NCI-H2081 treated with DMSO at 0.1 percent for 48 hours (cell line): Measurements from ENCODE around the gene EXOSC2.
"Not testable (repeated sequence)": the region's sequence is repeated elsewhere in the genome, so short reads cannot be mapped to it uniquely, and the experiment has no call there.

Experiments used
- DNase-seq: peaks from one replicate; lab custom pipeline; 2025; lab: John Stamatoyannopoulos, UW

The EXOSC2 gene

GRCh38 chr9:130668196-130668595 is 25.4 kb upstream of the EXOSC2 start:
- no peak for DNase-seq

GRCh38 chr9:130668659-130669058 is 24.9 kb upstream of the EXOSC2 start:
- no peak for DNase-seq

- DNase-seq, result no peak
Observed at GRCh38 chr9:130669965-130670364, 23.6 kb upstream of the EXOSC2 start.

DNA sequence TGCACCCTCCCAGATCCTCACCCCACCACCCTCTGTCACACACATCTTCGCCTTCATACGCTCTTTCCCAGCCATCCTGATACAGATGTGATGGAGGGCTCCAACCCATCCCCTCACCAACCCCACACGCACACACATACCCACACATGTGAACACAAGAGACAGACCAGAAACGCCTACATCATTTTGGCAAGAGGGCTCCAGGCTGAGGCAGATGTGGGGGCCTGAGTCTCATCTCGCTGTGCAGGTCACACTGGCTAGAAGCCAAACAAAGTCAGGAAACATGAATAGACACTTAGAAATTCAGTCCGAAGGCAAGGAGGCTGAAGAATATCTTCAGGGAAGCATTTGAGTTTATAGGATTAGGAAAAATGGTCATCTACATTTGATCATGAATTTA is 22.9 kb upstream of the EXOSC2 start:
- DNase-seq, result no peak

DNA sequence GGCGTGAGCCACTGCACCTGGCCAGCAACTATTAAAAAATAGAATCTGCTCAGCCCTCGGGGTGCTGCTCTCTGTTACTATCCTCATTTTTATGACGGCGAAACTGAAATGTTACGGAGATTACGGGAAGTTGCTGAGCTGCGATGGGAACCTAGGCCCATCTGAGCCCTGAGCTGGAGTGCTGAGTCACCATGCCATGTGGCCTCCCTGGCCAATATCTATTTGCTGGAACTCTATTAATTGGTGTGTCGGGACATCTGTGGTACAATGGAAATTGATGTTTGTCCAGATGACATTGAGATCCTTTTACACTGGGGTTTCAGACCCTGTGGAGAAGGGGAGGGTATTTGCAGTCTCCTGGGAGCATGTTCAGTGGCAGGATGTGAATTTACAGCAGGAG is 21.1 kb upstream of the EXOSC2 start:
- DNase-seq, result no peak

- no peak for DNase-seq
Observed at GRCh38 chr9:130672933-130673615, 20.5 kb upstream of the EXOSC2 start.

DNA sequence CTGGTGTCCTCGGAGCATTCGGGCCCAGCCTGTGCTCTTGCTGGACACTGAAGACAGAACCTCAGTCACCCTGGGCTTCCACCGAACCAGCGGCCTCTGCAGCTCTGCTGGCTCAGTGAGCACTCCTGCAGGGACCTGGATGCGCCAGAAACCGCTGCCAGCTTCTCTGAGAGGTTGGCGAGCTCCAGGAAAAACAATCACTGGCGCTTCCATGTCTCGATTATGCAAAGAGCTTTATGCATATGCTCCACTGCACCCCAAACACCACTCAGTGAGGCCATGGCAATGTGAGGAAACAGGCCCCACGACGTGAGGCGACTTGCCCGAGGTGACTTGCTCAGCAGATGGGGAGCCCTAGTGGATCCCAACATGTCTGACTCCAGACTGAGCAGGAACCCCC is 18.2 kb upstream of the EXOSC2 start:
- DNase-seq, result no peak

GRCh38 chr9:130677252-130677651 is 16.3 kb upstream of the EXOSC2 start:
- no peak for DNase-seq

- no peak for DNase-seq
Observed at GRCh38 chr9:130680836-130681768, 12.5 kb upstream of the EXOSC2 start.

DNA sequence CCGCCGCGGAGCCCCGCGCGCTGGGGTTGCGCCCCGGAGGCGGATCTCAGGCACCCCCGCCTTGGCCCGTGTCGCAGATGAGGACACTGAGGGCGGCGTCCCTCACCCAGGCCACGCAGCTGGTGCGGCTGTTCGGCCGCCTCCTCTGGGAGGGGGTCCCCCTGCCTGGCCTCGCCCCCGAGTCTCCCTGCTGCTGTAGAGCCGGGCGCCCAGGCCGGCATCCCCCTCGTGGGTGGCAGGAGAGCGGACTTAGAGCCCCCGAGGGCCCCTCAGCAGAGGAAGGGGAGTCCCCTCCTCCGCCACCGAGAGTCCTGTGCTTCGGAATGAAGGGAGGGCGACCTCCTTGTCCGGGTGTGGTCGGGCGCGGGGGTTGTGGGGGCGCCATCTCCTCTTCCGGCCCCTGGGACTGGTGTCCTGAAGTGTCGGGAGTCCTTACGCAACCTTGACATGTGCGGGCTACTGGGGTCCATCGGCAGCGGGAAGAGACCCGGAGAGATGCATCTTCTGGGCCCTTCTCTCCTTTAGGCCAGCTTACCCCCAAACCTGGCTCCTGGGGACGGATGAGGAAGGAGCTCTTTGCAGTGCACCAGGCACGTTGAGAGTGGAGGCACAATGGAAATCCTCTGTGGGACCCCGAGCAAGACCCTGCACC is 11.7 kb upstream of the EXOSC2 start:
- DNase-seq, result no peak

DNA sequence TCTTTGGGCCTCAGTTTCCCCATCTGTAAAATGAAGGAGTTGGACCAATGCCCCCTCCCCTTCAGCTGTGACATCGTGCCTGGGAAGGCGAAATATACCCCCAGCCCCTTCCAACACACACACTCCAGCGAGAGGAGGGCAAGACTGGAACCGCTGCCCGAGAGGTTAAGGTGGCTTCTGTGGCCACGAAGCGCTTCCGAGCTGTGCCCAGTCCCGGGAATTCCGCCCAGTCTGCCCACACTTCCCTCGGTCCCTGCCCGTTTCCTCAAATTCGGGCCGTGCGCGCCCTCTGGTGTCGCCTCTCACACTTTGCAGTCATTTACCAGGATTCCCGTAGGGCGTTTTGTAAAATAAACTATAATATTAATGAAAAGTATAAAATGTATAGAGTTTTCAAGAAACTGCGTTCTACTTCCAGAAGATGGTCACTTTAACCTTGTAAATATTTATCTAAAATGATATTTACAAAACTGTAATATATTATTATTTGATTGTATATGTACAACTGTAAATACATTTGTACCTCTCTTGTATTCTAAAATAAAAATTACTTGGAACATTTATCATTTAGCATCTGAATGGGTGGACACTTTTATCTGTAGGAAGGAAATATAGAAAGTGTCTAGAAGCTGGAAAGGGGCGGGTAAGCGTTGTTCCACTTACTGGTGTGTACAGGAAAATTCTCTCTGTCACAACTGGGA is 11.0 kb upstream of the EXOSC2 start:
- peak; percentile 54 for DNase-seq

DNA sequence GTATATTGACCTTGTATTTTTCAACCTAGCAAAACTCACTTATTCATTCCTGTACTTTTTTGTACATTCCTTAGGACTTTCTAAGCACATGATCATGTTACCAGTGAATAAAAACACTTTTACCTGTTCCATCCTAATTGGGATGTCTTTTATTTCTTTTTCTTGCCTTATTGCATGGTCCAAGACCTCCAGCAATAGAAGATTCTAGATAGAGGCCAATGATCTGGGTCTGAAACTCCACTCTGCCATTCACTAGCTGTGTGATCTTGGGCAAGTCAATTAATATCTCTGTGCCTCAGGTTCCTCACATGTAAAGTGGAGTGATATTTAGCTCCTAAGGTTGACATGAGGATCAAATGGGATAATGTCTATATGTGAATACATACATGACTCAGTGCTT is 8.5 kb upstream of the EXOSC2 start:
- no peak for DNase-seq

GRCh38 chr9:130685945-130686344 is 7.6 kb upstream of the EXOSC2 start:
- not testable (repeated sequence) for DNase-seq

- DNase-seq, result no peak
Observed at GRCh38 chr9:130687615-130688014, 6.0 kb upstream of the EXOSC2 start.

GRCh38 chr9:130688072-130688471 is 5.5 kb upstream of the EXOSC2 start:
- DNase-seq, result no peak

- DNase-seq, result no peak
Observed at GRCh38 chr9:130689572-130689936, 4.0 kb upstream of the EXOSC2 start.

DNA sequence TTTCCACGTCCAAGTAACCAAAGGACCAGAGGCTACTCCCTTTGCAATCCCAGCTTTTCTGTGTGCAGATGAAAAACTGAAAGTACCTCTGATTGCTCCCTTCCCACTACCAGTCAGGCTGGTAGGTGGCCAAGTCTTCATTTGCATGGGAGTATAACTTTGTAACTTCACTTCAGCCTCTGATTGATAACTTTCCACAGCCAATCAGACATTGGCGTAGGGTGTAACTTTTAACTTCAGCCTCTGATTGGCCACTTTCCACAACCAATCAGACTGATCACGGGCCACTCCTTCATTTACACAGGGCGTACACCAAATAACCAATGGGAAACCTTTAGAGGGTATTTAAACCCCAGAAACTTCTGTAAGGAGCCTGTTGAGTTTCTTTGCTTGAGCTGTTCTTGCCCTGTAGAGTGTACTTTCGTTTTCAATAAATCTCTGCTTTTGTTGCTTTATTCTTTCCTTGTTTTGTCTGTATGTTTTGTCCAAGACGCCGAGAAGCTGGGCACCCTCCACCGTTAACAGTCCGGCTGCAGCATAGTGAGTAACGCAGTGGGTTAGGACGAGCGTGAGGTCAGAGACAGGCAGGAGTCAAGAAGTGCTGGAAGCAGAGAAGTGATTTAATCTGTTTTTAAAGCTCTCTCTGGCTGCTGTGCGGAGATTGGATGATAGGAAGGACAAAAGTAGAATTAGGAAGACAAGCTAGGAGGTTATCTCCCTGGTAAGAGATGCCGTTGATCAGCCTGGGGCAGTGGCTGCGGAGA is 3.5 kb upstream of the EXOSC2 start:
- no peak for DNase-seq

DNA sequence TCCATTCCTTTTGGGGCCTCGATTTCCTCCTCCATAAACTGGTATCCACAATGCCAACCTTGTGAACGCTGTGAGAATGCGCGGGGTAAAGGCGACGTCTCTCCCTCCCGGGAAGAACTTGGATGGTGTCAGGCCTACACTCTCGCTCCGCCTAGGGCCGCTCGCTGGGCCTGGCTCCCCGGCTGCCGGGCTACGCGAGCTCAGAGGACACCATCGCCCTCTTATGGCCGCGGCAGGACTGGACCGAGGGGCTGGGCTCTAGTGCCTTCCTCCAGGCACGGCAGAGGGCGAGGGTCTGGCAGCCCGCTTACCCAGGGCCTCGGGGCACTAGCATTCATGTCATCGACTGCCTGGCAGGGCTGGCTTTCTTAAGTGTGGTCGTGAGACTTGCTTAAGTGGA is 1.3 kb upstream of the EXOSC2 start:
- no peak for DNase-seq

DNA sequence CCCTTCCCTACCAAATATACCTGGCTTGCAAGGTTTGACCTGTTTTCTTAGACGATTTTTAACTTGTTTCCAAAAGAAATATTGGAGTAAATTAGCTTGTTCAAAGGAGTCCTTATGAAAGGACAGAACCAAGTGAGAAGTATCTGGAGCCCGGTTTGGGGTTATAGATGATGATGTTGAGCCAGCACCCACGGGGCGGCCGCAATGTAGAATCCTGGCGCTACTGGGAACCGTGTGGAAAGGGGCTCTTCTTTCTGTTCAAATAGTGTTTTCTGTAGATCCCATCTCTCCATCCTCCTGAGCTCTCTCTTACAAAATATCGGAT is 517 bp upstream of the EXOSC2 start:
- no peak for DNase-seq

- DNase-seq, result no peak
Observed at GRCh38 chr9:130694205-130694604, 625 bp downstream of the EXOSC2 start.

GRCh38 chr9:130696139-130696650 is 2.6 kb downstream of the EXOSC2 start:
- DNase-seq, result no peak

DNA sequence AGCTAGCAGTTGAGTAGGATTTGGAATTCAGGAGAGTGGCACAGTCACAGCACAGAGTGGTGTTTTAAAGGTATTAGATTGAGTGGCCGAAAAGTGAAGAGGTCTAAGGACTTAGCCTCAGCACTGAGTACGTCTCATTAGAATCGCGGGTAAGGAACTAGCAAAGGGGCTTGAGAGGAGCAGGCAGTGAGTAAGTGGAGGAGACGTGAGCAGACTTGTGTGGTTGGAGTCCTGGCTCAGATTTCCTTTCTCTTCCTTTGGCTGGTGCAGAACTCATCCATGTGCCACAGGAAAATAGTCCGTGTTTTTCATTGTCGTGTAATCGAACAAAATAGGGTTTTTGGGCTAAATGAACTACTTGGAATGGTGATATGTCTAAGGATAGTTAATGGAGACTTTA is 3.4 kb downstream of the EXOSC2 start:
- DNase-seq, result no peak
